K562 (cell line): Measurements from ENCODE around the gene MARVELD1. TPM values are rescaled to one million over a fixed set of nuclear protein-coding genes. Genes with fewer than 3 reads are reported as not detected.
A peak's percentile ranks its signal among the peaks of the same experiment; 100 is the strongest.

Experiments used
- ATAC-seq: fragments of 200-7000 bp; cut with Tn5 transposase; 3 replicates; pipeline ENCODE4 v1.9.1; 2020; ENCODE audit warnings: moderate library complexity
- BruUV-seq: library from RNA; stranded (reverse); fragments of 400-500 nt; replicated peaks from 2 replicates; lab custom pipeline; 2021; lab: Mats Ljungman, UMichigan
- CTCF ChIA-PET: fragments of 300-600 bp; formaldehyde crosslinking; extraction: SDS; loops from one replicate; lab custom pipeline; 2021; ENCODE audit warnings: low intra/inter-chr PET ratio; lab: Yijun Ruan, JAX
- POLR2A ChIA-PET: fragments of 300-600, 350-650 bp; sonication (Branson Sonifier 250); formaldehyde crosslinking; extraction: SDS; loops from one replicate; lab custom pipeline; 2021; ENCODE audit warnings: antibody characterized with exemption, inconsistent platforms; lab: Yijun Ruan, JAX
- DNase-seq, 4 experiments: peaks; one replicate each; pipeline versions ENCODE4 v3.0.0 to v3.0.0-alpha.2; 2011 to 2018; ENCODE audit warnings: low spot score in 3 of 4, mixed read lengths in 3 of 4; ENCODE audit errors: extremely low read depth in 1 of 4
- FAIRE-seq: peaks from 2 replicates; lab custom pipeline; 2011; peaks lifted over from hg19 to GRCh38; lab: Jason Lieb, UNC
- H2AFZ ChIP-seq: 2 replicates; pipeline ENCODE4 v1.6.0; 2011; ENCODE audit warnings: low read depth, low read length, control low read depth, inconsistent platforms
- H3K27ac ChIP-seq: fragments of 200-600 bp; 3 replicates; pipeline ENCODE4 v1.8.0; 2011; ENCODE audit warnings: low read depth, mild to moderate bottlenecking, control low read depth, inconsistent platforms, low read length, moderate library complexity, mixed read lengths; ENCODE audit errors: extremely low read depth
- H3K27me3 ChIP-seq, 2 experiments: fragments of 300-600 bp in 1 of 2; 2 replicates in 1 of 2; 3 replicates in 1 of 2; pipeline versions ENCODE4 v1.6.0 to v1.8.0; 2011; ENCODE audit warnings: inconsistent platforms in 2 of 2, low read length in 2 of 2, mild to moderate bottlenecking in 1 of 2, mixed read lengths in 1 of 2, moderate library complexity in 1 of 2; ENCODE audit not compliant: control insufficient read depth in 2 of 2, insufficient read depth in 2 of 2
- H3K36me3 ChIP-seq: fragments of 300-600 bp; 3 replicates; pipeline ENCODE4 v1.8.0; 2011; ENCODE audit warnings: mild to moderate bottlenecking, low read length, inconsistent platforms; ENCODE audit not compliant: control insufficient read depth, insufficient read depth
- H3K4me1 ChIP-seq, 2 experiments: fragments of 200-600 bp in 1 of 2; replicated peaks in 1 of 2; 2 replicates in 1 of 2; 3 replicates in 1 of 2; pipeline versions ENCODE4 v1.5.1 to v1.8.0; 2011; ENCODE audit warnings: inconsistent platforms in 2 of 2, low read length in 2 of 2, mild to moderate bottlenecking in 1 of 2, mixed read lengths in 1 of 2, moderate library complexity in 1 of 2; ENCODE audit not compliant: control insufficient read depth in 2 of 2, insufficient read depth in 2 of 2
- H3K4me2 ChIP-seq: 2 replicates; pipeline ENCODE4 v1.6.1; 2011; ENCODE audit warnings: low read length, control low read depth, inconsistent platforms, mixed read lengths; ENCODE audit not compliant: insufficient read depth
- H3K4me3 ChIP-seq: fragments of 200-600 bp; sonication (generic), shearing (Covaris generic); 2 replicates; pipeline ENCODE4 v1.5.1; 2016; ENCODE audit warnings: control low read depth, inconsistent platforms
- H3K79me2 ChIP-seq: fragments of 200-600 bp; 3 replicates; pipeline ENCODE4 v1.8.0; 2011; ENCODE audit warnings: low read length, inconsistent platforms; ENCODE audit not compliant: control insufficient read depth, insufficient read depth
- H3K9ac ChIP-seq, 2 experiments: 2 replicates each; pipeline versions ENCODE4 v1.6.0 to v1.6.1; 2011; ENCODE audit warnings: low read depth in 2 of 2, low read length in 2 of 2, control low read depth in 1 of 2, inconsistent platforms in 1 of 2, mild to moderate bottlenecking in 1 of 2, mixed read lengths in 1 of 2; ENCODE audit not compliant: insufficient read depth in 1 of 2
- H3K9me1 ChIP-seq: one replicate; pipeline ENCODE4 v1.6.0; 2011; ENCODE audit warnings: inconsistent platforms, mild to moderate bottlenecking, low read length, moderate library complexity; ENCODE audit not compliant: control insufficient read depth, insufficient read depth
- H3K9me3 ChIP-seq: replicated peaks from 2 replicates; pipeline ENCODE4 v1.5.1; 2011; ENCODE audit warnings: low read depth, low read length, inconsistent platforms; ENCODE audit not compliant: control insufficient read depth, insufficient read depth
- H4K20me1 ChIP-seq: replicated peaks from 2 replicates; pipeline ENCODE4 v1.6.1; 2011; ENCODE audit warnings: low read length, inconsistent platforms, mixed read lengths; ENCODE audit not compliant: control insufficient read depth, insufficient read depth
- FUS ChIP-seq: fragments of 200-400 bp; formaldehyde crosslinking; optimal IDR thresholded peaks from 2 replicates; pipeline ENCODE3; 2017; ENCODE audit warnings: low read depth, low read length
- RBM34 ChIP-seq: fragments of 200-400 bp; formaldehyde crosslinking; IDR thresholded peaks from 2 replicates; pipeline ENCODE4 v1.6.1; 2018; ENCODE audit warnings: low read length, borderline replicate concordance; ENCODE audit not compliant: insufficient read depth
- SMAD3 ChIP-seq: fragments of 450-650 bp; formaldehyde crosslinking; conservative IDR thresholded peaks from 2 replicates; pipeline ENCODE4 v1.4.0; 2020; ENCODE audit warnings: mild to moderate bottlenecking
- ZSCAN29 ChIP-seq: fragments of 450-650 bp; IDR thresholded peaks from 2 replicates; pipeline ENCODE4 v1.6.1; 2017
- WGBS: fragments of 100-300 bp; shearing (Covaris generic); methylation state at CpG from one replicate; pipeline ENCODE4 v1.1.6; 2016; ENCODE audit warnings: low coverage, mixed read lengths; ENCODE audit not compliant: insufficient coverage; ENCODE audit errors: missing lambda C conversion rate; 5-methylcytosine and 5-hydroxymethylcytosine counted together
- in situ Hi-C: fragments of 300-500 bp; cut with MboI; formaldehyde crosslinking; loops from 4 replicates; pipeline ENCODE4 v1.15.0; 2018; ENCODE audit warnings: inconsistent platforms, mixed read lengths
- intact Hi-C: fragments of 100-400 bp; cut with micrococcal nuclease; formaldehyde crosslinking; loops from 2 replicates; pipeline ENCODE4 v1.14.2; 2022
- polyA plus RNA-seq, 8 experiments: library from polyadenylated mRNA; depleted of rRNA in 4 of 8; stranded (reverse) in 5 of 8; unstranded in 3 of 8; fragments of >200 nt; fragmentation: Nextera tagmentation in 2 of 8; fragmentation: Illumina TruSeq in 1 of 8; extraction: Ambion mirVana in 2 of 8; extraction: Trizol in 1 of 8; gene quantifications; 2 replicates each; pipeline versions ENCODE4 v1.2.1 to v1.2.3, GENCODE V29; 2011 to 2014; ENCODE audit warnings: inconsistent platforms in 1 of 8, missing spikeins in 1 of 8
- total RNA-seq, 7 experiments: library from RNA; depleted of rRNA in 6 of 7; stranded (reverse); fragments of >200 nt in 6 of 7; fragmentation: Illumina TruSeq in 2 of 7; extraction: Trizol in 2 of 7; gene quantifications; 2 replicates each; pipeline versions ENCODE4 v1.2.1 to v1.2.3, GENCODE V29; 2011 to 2021; ENCODE audit warnings: low replicate concordance in 1 of 7
- TF ChIP-seq, protein P1 (sequence below): IDR thresholded peaks from 3 replicates; pipeline ENCODE4 v1.6.1; 2011; ENCODE audit warnings: borderline replicate concordance, mild to moderate bottlenecking, moderate library complexity; ENCODE audit not compliant: insufficient read length; ENCODE audit errors: extremely low read depth
- TF ChIP-seq, protein P2 (sequence below), 2 experiments: fragments of 250-450 bp in 1 of 2; fragments of 450-650 bp in 1 of 2; sonication (Bioruptor Pico) in 1 of 2; IDR thresholded peaks; 2 replicates each; pipeline versions ENCODE4 v1.6.1 to v1.8.0; 2016 to 2021; ENCODE audit warnings: mild to moderate bottlenecking in 2 of 2, moderate library complexity in 2 of 2, missing compliant biosample characterization in 1 of 2, missing genetic modification characterization in 1 of 2

The MARVELD1 gene
- total and polyA plus RNA-seq, 9 of the 15 experiments (the other 6 are each of a cell fraction or from before 2014, with no cell fraction given), result 2.7 to 12.5 (median 5.3) TPM

DNA sequence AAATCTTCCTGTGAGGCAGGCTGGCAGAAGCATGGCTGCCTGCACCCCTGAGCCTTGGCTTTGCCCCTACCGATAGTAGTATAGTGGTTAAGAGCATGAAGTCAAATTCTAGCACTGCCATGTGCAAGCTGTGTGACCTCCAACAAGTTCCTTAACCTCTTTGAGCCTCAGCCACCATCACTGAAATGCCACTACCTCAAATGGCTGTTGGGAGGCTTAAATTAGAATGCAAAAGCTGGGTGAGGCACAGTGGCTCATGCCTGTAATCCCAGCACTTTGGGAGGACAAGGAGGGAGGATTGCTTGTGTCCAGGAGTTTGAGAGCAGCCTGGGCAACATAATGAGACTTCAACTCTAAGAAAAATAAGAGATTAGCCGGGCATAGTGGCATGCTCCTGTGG, 49.9 kb downstream of the MARVELD1 start:
- Histone ChIP-seq H3K4me1 (peaks cover 0 to 12% of the 10 kb centered on the region in 2 experiments; a peak in 2 of 5 replicates), H3K27me3 (no peaks in the 10 kb centered on the region), H3K9ac (peak overlapping the region in 1 of 2 experiments; percentile 45; a peak in 1 of 4 replicates), H3K4me2 (no peak overlapping the region), H3K9me1 (no peaks in the 10 kb centered on the region), H3K9me3 (no peaks in the 10 kb centered on the region), H3K4me3 (no peak overlapping the region), H4K20me1 (no peaks in the 10 kb centered on the region; the same call in 1 of the 2 replicates), H3K79me2 (no peaks in the 10 kb centered on the region), H3K36me3 (peaks cover 25% of the 10 kb centered on the region; the same call in 1 of the 3 replicates), H2AFZ (no peak overlapping the region), H3K27ac (no peak overlapping the region)
- TF ChIP-seq SMAD3 (CRISPR knock-in tag), result no peak
- TF ChIP-seq, protein P1, sequence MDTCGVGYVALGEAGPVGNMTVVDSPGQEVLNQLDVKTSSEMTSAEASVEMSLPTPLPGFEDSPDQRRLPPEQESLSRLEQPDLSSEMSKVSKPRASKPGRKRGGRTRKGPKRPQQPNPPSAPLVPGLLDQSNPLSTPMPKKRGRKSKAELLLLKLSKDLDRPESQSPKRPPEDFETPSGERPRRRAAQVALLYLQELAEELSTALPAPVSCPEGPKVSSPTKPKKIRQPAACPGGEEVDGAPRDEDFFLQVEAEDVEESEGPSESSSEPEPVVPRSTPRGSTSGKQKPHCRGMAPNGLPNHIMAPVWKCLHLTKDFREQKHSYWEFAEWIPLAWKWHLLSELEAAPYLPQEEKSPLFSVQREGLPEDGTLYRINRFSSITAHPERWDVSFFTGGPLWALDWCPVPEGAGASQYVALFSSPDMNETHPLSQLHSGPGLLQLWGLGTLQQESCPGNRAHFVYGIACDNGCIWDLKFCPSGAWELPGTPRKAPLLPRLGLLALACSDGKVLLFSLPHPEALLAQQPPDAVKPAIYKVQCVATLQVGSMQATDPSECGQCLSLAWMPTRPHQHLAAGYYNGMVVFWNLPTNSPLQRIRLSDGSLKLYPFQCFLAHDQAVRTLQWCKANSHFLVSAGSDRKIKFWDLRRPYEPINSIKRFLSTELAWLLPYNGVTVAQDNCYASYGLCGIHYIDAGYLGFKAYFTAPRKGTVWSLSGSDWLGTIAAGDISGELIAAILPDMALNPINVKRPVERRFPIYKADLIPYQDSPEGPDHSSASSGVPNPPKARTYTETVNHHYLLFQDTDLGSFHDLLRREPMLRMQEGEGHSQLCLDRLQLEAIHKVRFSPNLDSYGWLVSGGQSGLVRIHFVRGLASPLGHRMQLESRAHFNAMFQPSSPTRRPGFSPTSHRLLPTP, result no peak
- no peak for TF ChIP-seq RBM34
- TF ChIP-seq, protein P2, sequence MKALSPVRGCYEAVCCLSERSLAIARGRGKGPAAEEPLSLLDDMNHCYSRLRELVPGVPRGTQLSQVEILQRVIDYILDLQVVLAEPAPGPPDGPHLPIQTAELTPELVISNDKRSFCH (CRISPR knock-in tag; IDR thresholded peaks at IDR 0.05), result no peak
- TF ChIP-seq, protein P2 (tag; IDR thresholded peaks at IDR 0.05), result no peak
- no peak for TF ChIP-seq FUS
- TF ChIP-seq ZSCAN29, result no peak
- in situ Hi-C loops (loop anchor here (25.0 kb wide), 1 partner anchor 99 kb away; no protein-coding TSS in a partner anchor), intact Hi-C loops (no loop called here)
- ATAC-seq (no peak), FAIRE-seq (no peak), DNase-seq (no peak)
- ChIA-PET POLR2A (interaction anchor here (1.0 kb wide), 1 partner anchor 17 kb away, joined by 4 read pairs; no protein-coding TSS in a partner anchor), CTCF (no interaction called here)
- 70% methylated on average over 2 of the region's 2 CpGs for WGBS
- BruUV-seq, result no TSS peak
